Sigmoid colon (tissue), 7 donors: ENCODE data around the gene C19orf38. TPM values are rescaled to one million over a fixed set of nuclear protein-coding genes. Genes with fewer than 3 reads are reported as not detected.

Experiments used
- DNase-seq: peaks from one replicate; pipeline ENCODE4 v3.0.0-alpha.2; 2019
- H3K27ac ChIP-seq, 4 donors: fragments of 200-600 bp; sonication (generic); one replicate each; pipeline ENCODE4 v1.5.1; 2016 to 2019; ENCODE audit warnings: mild to moderate bottlenecking in 1 of 4
- H3K27me3 ChIP-seq, 3 donors: fragments of 200-600 bp; sonication (generic); one replicate each; pipeline ENCODE4 v1.5.1; 2019; ENCODE audit warnings: mild to moderate bottlenecking in 1 of 3
- H3K36me3 ChIP-seq, 4 donors: fragments of 200-600 bp; sonication (generic); one replicate each; pipeline ENCODE4 v1.5.1; 2016 to 2019
- H3K4me1 ChIP-seq, 4 donors: fragments of 200-600 bp; sonication (generic); one replicate each; pipeline ENCODE4 v1.5.1; 2017 to 2019
- H3K4me3 ChIP-seq, 4 donors: fragments of 200-600 bp; sonication (generic); one replicate each; pipeline ENCODE4 v1.5.1; 2017 to 2019; ENCODE audit warnings: mild to moderate bottlenecking in 2 of 4, moderate library complexity in 1 of 4
- H3K9me3 ChIP-seq, 4 donors: fragments of 200-600 bp in 3 of 4; sonication (generic) in 3 of 4; one replicate each; pipeline versions ENCODE4 v1.5.1 to v1.6.1; 2013 to 2019
- CTCF ChIP-seq, 4 experiments: fragments of 450-650 bp in 3 of 4; fragments of 200-600 bp in 1 of 4; IDR thresholded peaks; one replicate each; pipeline ENCODE4 v1.5.1; 2016 to 2019; ENCODE audit warnings: antibody characterized with exemption in 4 of 4, mild to moderate bottlenecking in 3 of 4, moderate library complexity in 2 of 4
- EP300 ChIP-seq, 4 donors: sonication (generic); formaldehyde crosslinking; IDR thresholded peaks; one replicate each; pipeline ENCODE4 v1.6.1; 2017; ENCODE audit warnings: antibody characterized with exemption in 4 of 4
- POLR2A ChIP-seq, 2 donors: fragments of 450-650 bp; IDR thresholded peaks; one replicate each; pipeline ENCODE4 v1.6.1; 2016; ENCODE audit warnings: antibody characterized with exemption in 2 of 2, mild to moderate bottlenecking in 2 of 2, moderate library complexity in 2 of 2
- POLR2AphosphoS5 ChIP-seq, 4 donors: sonication (generic); formaldehyde crosslinking; IDR thresholded peaks; one replicate each; pipeline ENCODE4 v1.6.1; 2017; ENCODE audit warnings: antibody characterized with exemption in 4 of 4
- WGBS, 2 donors: extraction: QIAGEN DNeasy Blood & Tissue Kit; methylation state at CpG; one replicate each; pipeline ENCODE4 v1.1.7; 2013; 5-methylcytosine and 5-hydroxymethylcytosine counted together
- intact Hi-C: fragments of 100-400 bp; cut with DNase I; formaldehyde crosslinking; loops from one replicate; pipeline ENCODE4 v1.15.1; 2023
- polyA plus RNA-seq, 3 donors: library from polyadenylated mRNA; stranded (reverse); fragments of 200-250 nt; gene quantifications; one replicate each; pipeline ENCODE4 v1.2.3, GENCODE V29; 2013
- total RNA-seq, 4 donors: library from RNA; depleted of rRNA; stranded (reverse); fragments of >200 nt; gene quantifications; one replicate each; pipeline ENCODE4 v1.1.0, GENCODE V29; 2016
- donor health status: healthy with polysubstance abuse.
- donor health status: Bipolar disorder and iron deficiency.
- donor health status: healthy.

Gene C19orf38
- total and polyA plus RNA-seq, 7 donors = 0.92 to 3.3 (median 1.6) TPM; not detected in 1

GRCh38 chr19:10842788-10843187 is 5.4 kb upstream of the C19orf38 start:
- Histone ChIP-seq H3K4me3 (no peak overlapping the region), H3K27me3 (no peaks in the 10 kb centered on the region), H3K9me3 (peaks cover 0 to 6% (median 0%) of the 10 kb centered on the region in 4 donors), H3K36me3 (no peaks in the 10 kb centered on the region), H3K27ac (no peak overlapping the region), H3K4me1 (no peaks in the 10 kb centered on the region)
- TF ChIP-seq EP300 (IDR thresholded peaks at IDR 0.05) = no peak
- TF ChIP-seq POLR2A (IDR thresholded peaks at IDR 0.05) = no peak
- TF ChIP-seq CTCF (IDR thresholded peaks at IDR 0.05) = no peak
- TF ChIP-seq POLR2AphosphoS5 (IDR thresholded peaks at IDR 0.05) = no peak
- DNase-seq = no peak
- WGBS, 2 donors = 85 to 90% methylated on average over 7 of the region's 7 CpGs
- intact Hi-C loops = no loop called here

- intact Hi-C loops = no loop called here
- DNase-seq = no peak
- H3K9me3 ChIP-seq = peaks cover 0 to 6% (median 0%) of the 10 kb centered on the region in 4 donors
- TF ChIP-seq EP300 (IDR thresholded peaks at IDR 0.05) = no peak
- no peak for TF ChIP-seq POLR2AphosphoS5 (IDR thresholded peaks at IDR 0.05)
- TF ChIP-seq POLR2A (IDR thresholded peaks at IDR 0.05) = no peak
- no peak for TF ChIP-seq CTCF (IDR thresholded peaks at IDR 0.05)
- H3K27me3 ChIP-seq = peaks cover 0 to 19% (median 0%) of the 10 kb centered on the region in 3 donors
- no peak overlapping the region for H3K4me3 ChIP-seq
- H3K36me3 ChIP-seq = no peaks in the 10 kb centered on the region
- H3K4me1 ChIP-seq = no peaks in the 10 kb centered on the region
- 87 to 90% methylated on average over 2 of the region's 2 CpGs for WGBS, 2 donors
- H3K27ac ChIP-seq = no peak overlapping the region
These were observed 1.6 kb upstream of the C19orf38 start for GRCh38 chr19:10846500-10847202.

GRCh38 chr19:10850631-10851030 is 2.4 kb downstream of the C19orf38 start:
- peaks cover 0 to 6% (median 0%) of the 10 kb centered on the region in 4 donors for H3K9me3 ChIP-seq
- no peaks in the 10 kb centered on the region for H3K36me3 ChIP-seq
- H3K27ac ChIP-seq = no peak overlapping the region
- TF ChIP-seq EP300 (IDR thresholded peaks at IDR 0.05) (no peak), POLR2A (IDR thresholded peaks at IDR 0.05) (no peak), CTCF (IDR thresholded peaks at IDR 0.05) (no peak), POLR2AphosphoS5 (IDR thresholded peaks at IDR 0.05) (no peak)
- H3K4me3 ChIP-seq = no peak overlapping the region
- intact Hi-C loops = no loop called here
- peaks cover 0 to 19% (median 0%) of the 10 kb centered on the region in 3 donors for H3K27me3 ChIP-seq
- H3K4me1 ChIP-seq = no peaks in the 10 kb centered on the region
- WGBS, 2 donors = 92 to 93% methylated on average over 5 of the region's 5 CpGs
- no peak for DNase-seq

GRCh38 chr19:10852098-10852800 is 4.0 kb downstream of the C19orf38 start:
- intact Hi-C loops = no loop called here
- Histone ChIP-seq H3K4me3 (no peak overlapping the region), H3K9me3 (no peaks in the 10 kb centered on the region), H3K36me3 (no peaks in the 10 kb centered on the region), H3K27me3 (peaks cover 0 to 19% (median 0%) of the 10 kb centered on the region in 3 donors), H3K27ac (no peak overlapping the region), H3K4me1 (no peaks in the 10 kb centered on the region)
- no peak for DNase-seq
- no peak for TF ChIP-seq POLR2AphosphoS5 (IDR thresholded peaks at IDR 0.05)
- TF ChIP-seq CTCF (IDR thresholded peaks at IDR 0.05) = no peak
- TF ChIP-seq POLR2A (IDR thresholded peaks at IDR 0.05) = no peak
- no peak for TF ChIP-seq EP300 (IDR thresholded peaks at IDR 0.05)
- WGBS, 2 donors = 78 to 87% methylated on average over 7 of the region's 7 CpGs
